Ureter (tissue), 1 donor: ENCODE measurements around the gene CD36. TPM values are rescaled to one million over a fixed set of nuclear protein-coding genes. Genes with fewer than 3 reads are reported as not detected.
"Not testable (repeated sequence)": the region's sequence is repeated elsewhere in the genome, so short reads cannot be mapped to it uniquely, and the experiment has no call there.

Experiments
- DNase-seq: peaks from one replicate; pipeline ENCODE4 v3.0.0-alpha.2; 2020; ENCODE audit warnings: low spot score
- total RNA-seq: library from RNA; stranded (reverse); gene quantifications from one replicate; pipeline ENCODE4 v1.2.4, GENCODE V29; 2023
- donor health status: DM: yes; HTN: yes; CAD: no.

CD36 gene
- total RNA-seq, 1 donor from 2014 or later: 25.7 TPM

DNA sequence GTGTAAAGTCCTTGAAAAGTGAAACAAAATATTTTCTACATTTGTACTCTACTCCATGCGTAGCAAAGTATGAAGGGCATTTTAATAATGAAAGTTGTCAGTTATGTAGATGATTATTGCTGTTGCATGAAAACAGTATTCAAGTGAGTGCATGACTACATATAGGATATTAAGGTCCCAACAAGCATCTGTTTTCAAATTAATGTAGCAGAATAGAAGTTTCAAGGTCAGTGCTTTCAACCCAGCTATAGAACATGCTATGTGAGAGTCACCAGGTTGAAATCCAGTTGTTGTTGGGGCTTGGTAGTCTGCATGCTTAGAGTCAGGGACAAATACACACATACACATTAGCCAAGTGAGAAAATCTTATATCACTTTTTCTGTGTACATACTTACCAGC lies 14.8 kb downstream of the CD36 start:
- DNase-seq: no peak

GRCh38 chr7:80654887-80655340 lies 16.5 kb downstream of the CD36 start:
- no peak for DNase-seq

DNA sequence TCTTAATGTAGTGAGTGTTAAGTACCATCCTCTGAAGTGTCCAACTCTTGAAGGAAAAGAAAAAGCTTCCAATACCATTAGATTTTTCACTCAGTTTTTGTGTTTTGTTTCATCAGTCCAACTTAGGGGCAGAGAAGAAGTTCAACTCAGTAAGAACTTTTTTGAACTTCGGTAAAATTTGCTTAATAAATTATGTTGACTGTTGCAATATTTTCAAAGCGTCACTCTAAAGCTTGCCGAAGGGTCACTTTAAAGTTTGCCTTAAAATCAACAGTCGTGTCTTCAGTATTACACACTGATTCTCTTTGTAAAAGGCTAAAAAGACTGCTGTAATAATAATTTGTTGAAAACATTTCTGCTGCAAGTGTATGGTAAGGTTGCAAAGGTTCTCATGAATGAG lies 17.6 kb downstream of the CD36 start:
- no peak for DNase-seq

GRCh38 chr7:80659120-80660055 lies 20.9 kb downstream of the CD36 start:
- no peak for DNase-seq

GRCh38 chr7:80660939-80661338 lies 22.5 kb downstream of the CD36 start:
- DNase-seq: no peak

DNA sequence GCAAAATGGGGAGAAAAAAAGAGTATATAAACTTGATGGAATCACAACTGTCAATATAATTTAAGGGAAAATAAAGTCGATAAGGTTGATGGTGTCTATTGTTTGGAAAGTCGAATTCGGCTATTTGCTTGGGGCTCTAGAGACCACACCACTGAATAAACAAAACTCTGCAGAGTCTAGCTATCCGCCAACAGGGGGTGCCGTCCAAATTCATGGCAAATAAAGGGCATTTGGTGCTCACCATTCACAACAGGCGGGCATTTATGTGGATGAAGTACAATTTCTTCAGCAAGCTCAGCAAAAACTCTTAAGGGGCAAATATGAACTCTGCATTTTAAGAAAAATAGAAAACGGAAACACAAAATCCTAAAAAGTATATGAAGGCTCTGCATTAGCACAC lies 23.3 kb downstream of the CD36 start:
- no peak for DNase-seq

DNA sequence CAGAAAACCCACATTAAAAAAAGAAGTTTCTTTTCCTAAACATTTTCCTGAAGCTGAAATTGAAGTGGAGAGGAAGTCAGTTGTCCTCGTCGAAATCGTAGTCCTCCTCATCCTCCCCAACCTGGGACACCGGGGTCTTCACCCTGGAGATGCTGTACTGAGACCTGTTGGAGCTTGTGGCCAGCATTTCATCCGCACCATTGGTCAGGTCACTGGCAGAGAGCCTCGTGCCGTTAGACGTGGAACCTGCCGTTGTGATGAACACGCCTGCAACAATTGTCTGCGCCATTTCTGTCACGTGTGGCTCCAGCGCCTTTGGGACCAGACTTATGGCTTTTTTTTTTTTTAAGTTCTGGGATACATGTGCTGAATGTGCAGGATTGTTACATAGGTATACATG lies 23.8 kb downstream of the CD36 start:
- DNase-seq: no peak

GRCh38 chr7:80665526-80665925 lies 27.1 kb downstream of the CD36 start:
- DNase-seq: no peak

DNA sequence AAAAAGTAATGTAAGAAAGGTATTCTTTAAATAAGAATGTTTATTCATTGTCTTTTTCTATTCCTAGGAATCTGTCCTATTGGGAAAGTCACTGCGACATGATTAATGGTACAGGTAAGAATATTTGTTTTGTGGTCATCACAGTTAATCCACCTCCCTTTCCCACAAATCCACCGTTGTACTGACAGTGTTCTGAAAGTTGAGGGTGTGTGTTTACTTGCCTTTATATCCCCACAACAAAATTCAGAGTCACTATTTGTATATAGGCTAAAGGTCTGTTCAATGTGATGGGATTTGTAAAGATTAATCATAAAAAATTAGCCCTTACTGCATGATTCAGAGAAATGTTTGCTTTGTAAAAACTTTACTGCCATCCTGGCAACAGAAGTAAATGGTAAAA lies 27.9 kb downstream of the CD36 start:
- no peak for DNase-seq

DNA sequence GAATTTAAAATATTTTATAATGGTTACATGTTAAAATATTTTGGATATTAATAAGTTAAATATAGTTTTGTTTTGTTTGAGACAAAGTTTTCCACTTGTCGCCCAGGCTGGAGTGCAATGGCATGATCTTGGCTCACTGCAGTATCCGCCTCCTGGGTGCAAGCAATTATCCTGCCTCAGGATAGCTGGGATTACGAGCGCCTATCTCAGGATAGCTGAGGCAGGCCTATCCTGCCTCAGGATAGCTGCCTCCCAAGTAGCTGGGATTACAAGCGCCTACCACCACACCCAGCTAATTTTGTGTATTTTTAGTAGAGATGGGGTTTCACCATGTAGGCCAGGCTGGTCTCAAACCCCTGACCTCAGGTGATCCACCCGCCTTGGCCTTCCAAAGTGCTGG lies 30.9 kb downstream of the CD36 start:
- not testable (repeated sequence) for DNase-seq

GRCh38 chr7:80671744-80672143 lies 33.3 kb downstream of the CD36 start:
- DNase-seq: no peak

DNA sequence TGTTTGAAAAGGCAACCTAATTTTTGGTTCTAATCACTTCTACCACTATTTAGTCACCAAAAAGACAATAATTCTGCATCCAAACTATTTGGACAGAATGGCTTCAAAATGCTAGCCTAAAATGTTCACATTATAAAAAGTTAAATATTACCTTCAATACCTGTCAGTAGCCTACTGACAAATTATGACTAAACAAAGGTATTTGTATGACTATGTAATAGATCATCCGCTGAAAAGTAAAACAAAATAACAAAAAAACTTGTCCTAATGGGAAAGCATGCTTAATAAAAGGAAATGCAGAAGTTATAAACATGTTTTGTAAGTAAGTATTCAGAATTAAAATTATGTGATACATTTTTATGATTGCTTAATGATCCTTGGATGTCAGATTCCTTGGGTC lies 36.6 kb downstream of the CD36 start:
- DNase-seq: no peak

- DNase-seq: no peak
These were observed 38.0 kb downstream of the CD36 start for GRCh38 chr7:80676404-80676803.

- DNase-seq: no peak
These were observed 39.2 kb downstream of the CD36 start for GRCh38 chr7:80677629-80678028.

- no peak for DNase-seq
These were observed 40.3 kb downstream of the CD36 start for GRCh38 chr7:80678707-80679106.

- no peak for DNase-seq
These were observed 41.8 kb downstream of the CD36 start for GRCh38 chr7:80679921-80680907.

DNA sequence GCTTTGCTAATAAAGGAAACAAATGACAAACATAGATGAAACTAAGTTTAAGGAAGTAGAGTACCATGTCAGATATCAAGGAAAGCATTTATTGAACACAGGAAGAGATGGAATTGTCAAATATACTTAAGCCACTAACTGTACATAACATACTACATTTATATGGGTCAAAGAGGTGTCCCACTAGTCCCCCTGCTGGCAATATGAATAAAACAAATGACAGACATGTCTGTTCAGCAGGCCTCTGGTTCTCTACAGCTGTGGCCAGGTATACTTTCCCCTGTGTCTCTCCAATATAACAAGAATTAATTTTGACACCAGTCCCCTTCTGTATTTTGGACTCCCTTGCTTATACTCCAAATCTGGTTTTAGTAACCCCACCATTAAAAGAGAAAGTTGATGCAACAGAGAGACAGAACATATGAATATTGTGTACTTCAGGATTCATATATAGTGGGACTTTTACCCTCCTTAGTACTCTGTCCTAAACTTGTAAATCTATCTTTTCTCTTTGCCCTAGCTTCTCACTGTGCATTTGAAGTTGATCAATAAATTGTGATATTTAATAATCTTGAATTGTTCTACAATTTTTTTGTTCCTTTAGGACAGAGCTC lies 42.9 kb downstream of the CD36 start:
- DNase-seq: no peak

- DNase-seq: no peak
These were observed 44.3 kb downstream of the CD36 start for GRCh38 chr7:80682744-80683143.

DNA sequence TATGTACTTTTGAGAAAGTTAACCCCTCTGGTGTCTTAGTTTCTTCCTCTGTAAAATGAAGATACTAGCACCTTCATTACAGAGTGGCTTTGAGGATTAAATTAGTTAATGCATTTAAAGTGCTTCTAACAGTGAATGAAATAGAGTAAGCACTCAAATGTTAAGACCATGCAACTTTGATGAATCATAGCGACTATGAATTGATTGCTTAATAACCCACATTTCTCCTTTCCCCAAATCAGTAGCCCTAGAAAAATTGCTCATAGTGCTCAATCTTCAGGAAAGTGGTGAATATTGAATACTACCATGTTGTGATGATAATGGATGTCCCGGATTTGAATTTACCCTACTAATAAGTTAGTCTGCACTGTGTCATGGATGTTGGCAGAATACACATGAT lies 48.1 kb downstream of the CD36 start:
- no peak for DNase-seq

- DNase-seq: no peak
These were observed 60.7 kb downstream of the CD36 start for GRCh38 chr7:80699045-80699638.

- DNase-seq: no peak
These were observed 61.3 kb downstream of the CD36 start for GRCh38 chr7:80699721-80700256.
